IPS-18a (cell line): ENCODE results near the gene HSF5.

Source experiments
- H3K27ac ChIP-seq: one replicate; pipeline ENCODE4 v1.5.1; 2013; ENCODE audit warnings: low read length
- H3K27me3 ChIP-seq: one replicate; pipeline ENCODE4 v1.6.1; 2013; ENCODE audit warnings: mild to moderate bottlenecking, low read length; ENCODE audit not compliant: control insufficient read depth, insufficient read depth
- H3K36me3 ChIP-seq: one replicate; pipeline ENCODE4 v1.6.1; 2013; ENCODE audit warnings: low read depth, low read length; ENCODE audit not compliant: control insufficient read depth
- H3K4me1 ChIP-seq: one replicate; pipeline ENCODE4 v1.6.1; 2013; ENCODE audit warnings: low read depth, low read length; ENCODE audit not compliant: control insufficient read depth
- H3K4me3 ChIP-seq: one replicate; pipeline ENCODE4 v1.5.1; 2013; ENCODE audit warnings: low read length
- H3K9ac ChIP-seq: one replicate; pipeline ENCODE4 v1.6.1; 2013; ENCODE audit warnings: mild to moderate bottlenecking, low read length, moderate library complexity
- H3K9me3 ChIP-seq: one replicate; pipeline ENCODE4 v1.6.1; 2013; ENCODE audit warnings: low read depth, low read length; ENCODE audit not compliant: control insufficient read depth

Gene HSF5

DNA sequence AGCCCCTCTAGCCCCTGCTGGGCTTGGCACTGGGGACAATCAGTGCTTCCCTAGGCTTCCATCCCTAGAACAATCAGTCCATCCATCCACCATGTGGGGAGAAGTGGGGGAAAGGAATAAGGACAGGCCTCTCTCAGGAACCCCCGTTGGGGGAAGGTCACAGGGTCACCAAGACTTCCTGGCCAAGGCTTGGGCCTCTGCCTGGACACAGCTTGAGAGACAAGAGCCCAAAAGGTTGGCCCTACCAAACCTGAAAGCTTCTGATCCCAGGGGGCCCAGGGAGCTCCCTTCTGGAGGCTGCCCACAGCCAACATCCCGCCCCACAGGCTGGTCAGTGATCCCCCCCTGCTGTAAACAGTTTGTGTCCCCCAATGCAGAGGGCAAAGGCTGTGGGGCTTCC is 42.4 kb upstream of the HSF5 start:
- Histone ChIP-seq H3K4me1 (peaks cover 6% of the 10 kb centered on the region), H3K27ac (no peak overlapping the region), H3K27me3 (peaks cover 7% of the 10 kb centered on the region), H3K9me3 (no peaks in the 10 kb centered on the region), H3K4me3 (no peak overlapping the region), H3K9ac (no peak overlapping the region), H3K36me3 (no peaks in the 10 kb centered on the region)

DNA sequence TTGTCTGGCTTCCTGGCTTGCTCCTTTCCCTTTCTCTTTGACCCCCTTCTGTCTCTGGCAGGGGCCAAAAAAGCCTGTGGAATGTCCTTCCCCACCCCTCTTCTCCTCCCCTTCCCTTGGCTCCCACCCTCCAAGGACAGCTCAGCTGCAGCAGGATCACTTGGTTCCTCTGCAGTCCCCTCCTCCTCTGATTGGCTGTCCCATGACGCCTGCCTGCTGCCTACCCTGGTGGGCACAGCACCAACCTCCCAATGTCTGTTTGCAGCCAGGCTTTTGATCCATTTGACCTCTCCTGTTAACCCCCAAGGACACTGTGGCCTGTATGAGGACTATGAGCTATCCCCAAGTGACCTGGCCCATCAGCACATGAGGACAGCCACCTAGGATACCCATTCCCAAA is 41.1 kb upstream of the HSF5 start:
- Histone ChIP-seq H3K27me3 (peaks cover 7% of the 10 kb centered on the region), H3K9me3 (no peaks in the 10 kb centered on the region), H3K4me3 (no peak overlapping the region), H3K4me1 (peaks cover 6% of the 10 kb centered on the region), H3K36me3 (no peaks in the 10 kb centered on the region), H3K27ac (no peak overlapping the region), H3K9ac (no peak overlapping the region)

DNA sequence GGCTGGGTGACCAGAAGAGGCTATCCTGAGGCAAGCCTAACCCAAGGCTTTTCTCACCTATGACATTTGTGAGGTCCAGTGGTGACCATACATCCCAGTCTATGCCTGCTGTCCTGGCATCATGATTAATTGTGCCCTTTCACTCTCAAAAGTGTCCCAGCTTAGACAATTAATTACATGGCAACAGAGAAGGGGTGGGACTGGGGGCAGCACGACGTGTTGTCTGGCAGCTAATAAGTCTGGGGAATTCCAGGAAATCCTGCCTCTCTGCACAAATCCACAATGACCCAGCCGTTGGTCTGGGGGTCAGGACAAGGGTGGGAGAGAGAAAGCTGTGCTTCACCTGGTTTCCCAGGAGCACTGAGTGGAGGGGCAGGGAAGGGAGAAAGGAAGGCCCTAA is 40.2 kb upstream of the HSF5 start:
- Histone ChIP-seq H3K36me3 (no peaks in the 10 kb centered on the region), H3K9me3 (no peaks in the 10 kb centered on the region), H3K4me3 (no peak overlapping the region), H3K4me1 (peaks cover 6% of the 10 kb centered on the region), H3K9ac (no peak overlapping the region), H3K27me3 (peaks cover 7% of the 10 kb centered on the region), H3K27ac (no peak overlapping the region)

DNA sequence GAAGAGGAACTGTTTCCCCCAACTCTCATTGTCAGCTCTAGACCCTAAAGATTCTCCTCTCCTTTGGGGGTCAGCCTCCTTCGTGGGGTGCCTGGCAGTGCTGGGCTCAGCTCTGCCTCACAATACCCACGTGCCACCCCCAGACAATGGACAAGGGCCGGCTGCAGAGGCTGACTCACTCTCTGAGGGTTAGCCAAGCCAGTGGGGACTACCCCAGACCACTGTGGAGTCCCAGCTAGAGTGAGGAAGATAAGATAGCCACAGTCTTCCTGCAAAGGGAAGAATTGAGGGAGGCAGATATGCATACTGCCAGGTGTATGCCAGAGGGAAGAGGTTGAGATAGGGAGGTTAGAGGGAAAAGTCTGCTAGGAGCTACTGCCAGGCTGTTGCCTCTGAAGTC is 39.7 kb upstream of the HSF5 start:
- Histone ChIP-seq H3K9ac (no peak overlapping the region), H3K36me3 (no peaks in the 10 kb centered on the region), H3K27me3 (peaks cover 7% of the 10 kb centered on the region), H3K4me3 (no peak overlapping the region), H3K4me1 (peaks cover 6% of the 10 kb centered on the region), H3K9me3 (no peaks in the 10 kb centered on the region), H3K27ac (no peak overlapping the region)

DNA sequence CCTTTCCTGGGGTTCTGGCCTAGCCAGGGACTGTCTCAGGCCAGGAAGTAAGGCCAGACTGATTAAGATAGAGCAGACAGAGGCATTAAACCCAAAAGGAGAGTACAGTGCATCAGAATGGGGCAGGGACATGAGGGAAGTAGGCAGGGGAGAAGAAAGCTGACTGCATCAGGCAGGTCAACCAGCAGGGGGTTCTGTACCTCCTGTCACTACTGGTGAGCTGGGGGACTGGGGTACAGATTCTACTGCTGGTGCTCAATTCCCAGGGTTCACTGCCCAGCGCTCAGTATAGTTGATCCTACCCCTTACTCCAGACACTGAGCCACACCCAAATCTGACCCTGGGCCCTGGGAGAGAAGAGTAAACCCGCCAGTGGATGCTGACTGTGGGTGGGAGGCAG is 39.1 kb upstream of the HSF5 start:
- peaks cover 1% of the 10 kb centered on the region for H3K27me3 ChIP-seq
- no peak overlapping the region for H3K4me3 ChIP-seq
- H3K9me3 ChIP-seq = no peaks in the 10 kb centered on the region
- no peak overlapping the region for H3K9ac ChIP-seq
- no peaks in the 10 kb centered on the region for H3K36me3 ChIP-seq
- peaks cover 6% of the 10 kb centered on the region for H3K4me1 ChIP-seq
- H3K27ac ChIP-seq = no peak overlapping the region

DNA sequence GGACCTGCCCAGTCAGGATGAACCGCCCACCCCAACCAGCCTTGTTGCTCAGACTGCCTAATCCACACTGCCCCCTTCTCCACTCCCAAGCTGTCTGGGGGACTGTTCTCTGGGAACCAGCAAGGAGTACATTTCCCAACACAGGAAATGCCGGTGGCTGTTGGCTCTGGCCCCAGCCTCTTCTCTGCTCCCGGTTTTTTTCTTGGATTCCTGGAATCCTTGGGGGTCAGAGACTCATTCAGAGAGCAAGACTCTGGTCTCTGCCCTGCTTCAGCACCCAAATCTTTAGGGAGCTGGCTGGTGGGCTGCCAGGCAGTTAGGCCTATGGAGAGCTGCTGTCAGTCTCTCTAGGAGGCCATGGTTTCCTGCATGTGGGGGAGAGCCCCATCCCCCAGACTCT is 37.0 kb upstream of the HSF5 start:
- Histone ChIP-seq H3K27ac (no peak overlapping the region), H3K9me3 (no peaks in the 10 kb centered on the region), H3K4me3 (no peak overlapping the region), H3K27me3 (no peaks in the 10 kb centered on the region), H3K4me1 (peaks cover 6% of the 10 kb centered on the region), H3K9ac (no peak overlapping the region), H3K36me3 (no peaks in the 10 kb centered on the region)

DNA sequence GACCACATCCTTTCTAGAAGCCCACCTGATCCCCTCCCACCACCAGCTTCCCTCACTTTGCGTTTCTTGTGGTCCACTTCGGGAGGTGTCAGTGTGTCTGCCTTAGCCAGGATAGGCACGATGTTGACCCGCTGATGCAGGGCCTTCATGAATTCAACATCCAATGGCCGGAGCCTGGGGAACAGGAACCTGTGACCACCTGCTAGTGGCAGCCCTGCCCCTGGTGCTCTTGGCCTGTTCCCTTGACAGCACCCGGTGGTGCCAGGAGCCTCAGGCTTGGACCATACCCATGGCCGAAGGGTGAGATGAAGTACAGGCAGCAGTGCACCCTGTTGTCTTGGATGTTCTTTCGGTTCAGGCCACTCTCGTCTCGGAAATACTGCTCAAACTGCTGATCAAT is 33.5 kb upstream of the HSF5 start:
- no peaks in the 10 kb centered on the region for H3K27me3 ChIP-seq
- H3K4me3 ChIP-seq = no peak overlapping the region
- no peaks in the 10 kb centered on the region for H3K36me3 ChIP-seq
- H3K9ac ChIP-seq = no peak overlapping the region
- no peaks in the 10 kb centered on the region for H3K9me3 ChIP-seq
- peaks cover 10% of the 10 kb centered on the region for H3K4me1 ChIP-seq
- H3K27ac ChIP-seq = no peak overlapping the region

DNA sequence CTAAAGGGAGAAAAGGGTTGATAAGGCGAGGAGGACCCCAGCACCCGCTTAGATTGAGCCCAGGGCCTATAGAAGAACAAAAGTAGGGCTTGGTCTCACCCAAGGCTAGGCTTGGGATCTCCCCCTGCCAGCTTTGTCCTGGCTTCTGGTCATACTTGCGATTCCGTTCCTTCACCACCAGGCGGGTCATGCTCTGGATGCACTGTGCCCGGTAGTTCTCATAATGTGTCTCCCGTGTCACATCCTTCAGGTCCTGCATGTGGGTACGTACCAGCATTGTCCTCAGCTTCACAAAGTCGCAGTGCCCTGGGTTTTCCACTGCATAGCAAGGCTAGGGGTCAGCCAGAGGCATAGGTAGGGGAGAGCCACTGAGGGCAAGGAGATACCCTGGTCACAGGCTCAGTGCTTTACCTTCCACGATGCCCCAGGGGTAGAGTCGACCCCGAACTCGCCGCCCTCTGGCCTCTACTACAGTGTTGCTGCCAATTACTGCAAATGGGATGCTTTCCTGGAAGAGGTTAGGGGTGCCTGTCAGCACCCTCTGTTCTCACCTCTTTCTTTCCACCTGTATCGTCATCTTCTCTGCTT is 32.7 kb upstream of the HSF5 start:
- H3K27me3 ChIP-seq = no peaks in the 10 kb centered on the region
- H3K27ac ChIP-seq = no peak overlapping the region
- H3K36me3 ChIP-seq = no peaks in the 10 kb centered on the region
- H3K4me1 ChIP-seq = peaks cover 11% of the 10 kb centered on the region
- H3K9ac ChIP-seq = no peak overlapping the region
- no peak overlapping the region for H3K4me3 ChIP-seq
- H3K9me3 ChIP-seq = no peaks in the 10 kb centered on the region

DNA sequence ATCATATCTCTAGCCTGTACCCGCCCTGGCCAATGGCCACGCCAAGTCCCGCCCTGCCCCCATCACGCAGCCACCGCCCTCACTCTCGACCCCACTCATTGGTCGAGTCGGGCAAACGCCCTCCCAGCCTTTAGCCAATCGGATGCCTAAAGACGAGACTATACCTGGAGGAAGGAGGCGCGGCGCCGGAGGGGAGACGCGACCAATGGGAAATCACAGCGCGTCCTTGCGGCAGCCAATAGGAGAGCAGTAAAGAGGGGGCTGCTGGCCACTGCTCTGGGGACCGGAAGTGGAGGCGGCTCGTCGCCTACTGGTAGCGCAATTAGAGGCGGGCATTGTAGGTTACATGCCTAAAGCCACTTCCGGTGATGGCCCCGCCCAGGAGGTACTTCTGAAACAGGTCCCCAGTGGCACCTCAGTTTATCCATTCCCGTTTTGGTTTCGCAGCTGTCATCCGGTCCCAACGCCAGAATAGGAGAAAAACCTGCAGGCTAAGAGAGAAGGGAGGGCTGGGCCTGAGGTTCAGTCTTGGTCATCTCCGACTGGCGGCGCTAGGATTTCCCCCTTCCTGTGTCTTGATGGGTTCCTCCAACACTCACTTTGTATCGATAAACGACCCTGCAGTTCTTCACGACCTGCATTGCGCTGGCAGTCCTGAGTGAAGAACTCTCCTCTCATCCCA is 29.9 kb upstream of the HSF5 start:
- Histone ChIP-seq H3K4me3 (peak overlapping the region; percentile 97), H3K4me1 (peaks cover 17% of the 10 kb centered on the region)

DNA sequence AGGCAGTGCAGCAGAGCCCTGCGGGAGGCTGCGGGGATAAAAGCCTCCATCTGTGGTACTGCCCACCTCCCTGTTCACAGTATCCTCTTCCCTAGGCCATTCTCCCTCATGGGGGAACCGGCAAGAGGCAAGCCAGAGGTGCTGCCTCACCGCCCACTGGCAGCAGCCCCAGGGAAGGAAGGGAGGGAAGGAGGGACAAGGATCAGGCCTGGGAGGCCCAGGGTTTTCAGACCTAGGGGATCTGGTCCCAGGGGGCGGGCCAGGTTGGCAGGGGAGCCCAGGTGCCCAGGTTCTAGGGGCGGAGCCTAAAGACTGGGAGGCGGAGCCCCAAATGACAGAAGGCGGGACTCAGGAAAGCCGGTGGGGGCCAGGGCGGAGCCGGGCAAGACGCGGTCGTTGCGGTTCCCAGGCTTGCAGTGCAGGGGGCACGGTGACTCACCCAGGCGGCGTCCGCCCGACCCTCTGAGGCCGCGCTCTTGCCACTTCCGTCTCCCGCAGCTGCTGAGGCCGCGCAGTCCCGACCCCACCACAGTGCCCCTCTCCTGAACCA is 29.2 kb upstream of the HSF5 start:
- Histone ChIP-seq H3K9me3 (no peaks in the 10 kb centered on the region), H3K4me1 (peaks cover 19% of the 10 kb centered on the region), H3K36me3 (no peaks in the 10 kb centered on the region), H3K27me3 (no peaks in the 10 kb centered on the region), H3K9ac (peak overlapping the region; percentile 45), H3K4me3 (peak overlapping the region; percentile 85), H3K27ac (peak overlapping the region; percentile 33)

More for the DNA sequence above, 29.9 kb upstream of the HSF5 start:
- Histone ChIP-seq H3K27me3 (no peaks in the 10 kb centered on the region), H3K9ac (peak overlapping the region; percentile 69), H3K27ac (peak overlapping the region; percentile 76), H3K36me3 (no peaks in the 10 kb centered on the region), H3K9me3 (no peaks in the 10 kb centered on the region)

DNA sequence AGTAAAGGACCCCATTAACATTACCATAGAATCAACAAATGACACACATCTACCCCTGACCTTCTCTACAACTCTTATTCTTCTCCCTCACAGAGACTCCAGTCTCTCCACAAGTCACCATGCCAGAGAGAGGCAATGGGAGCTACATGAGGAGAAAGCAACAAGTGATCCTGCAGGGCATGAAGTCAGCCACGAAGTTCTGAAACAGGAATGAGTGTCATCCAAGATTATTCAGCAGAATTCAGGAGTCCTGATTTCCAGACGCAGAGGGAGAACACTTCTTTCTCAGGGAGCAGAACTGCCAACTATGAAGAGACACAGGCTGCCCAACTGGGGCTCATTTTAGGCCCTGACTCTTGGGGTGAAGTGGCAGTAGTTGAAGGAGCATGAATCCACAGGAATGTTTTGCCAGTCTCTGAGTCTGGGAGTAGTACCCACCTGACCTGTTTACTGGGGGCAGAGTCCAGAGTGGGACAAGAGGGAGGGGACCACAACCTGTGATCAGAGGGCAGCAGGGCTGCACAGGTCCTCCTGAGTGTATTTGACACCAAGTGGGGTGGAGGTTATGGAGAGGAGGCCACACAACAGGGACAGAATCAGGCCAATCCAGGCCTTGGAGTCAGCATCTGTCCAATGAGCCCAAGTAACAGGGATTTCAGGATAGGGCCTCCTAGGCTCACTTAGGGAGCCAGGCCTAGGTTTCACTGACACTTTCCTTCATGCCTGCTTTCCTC is 28.6 kb upstream of the HSF5 start:
- peaks cover 1% of the 10 kb centered on the region for H3K36me3 ChIP-seq
- H3K4me1 ChIP-seq = peaks cover 19% of the 10 kb centered on the region
- peak overlapping the region; percentile 33 for H3K27ac ChIP-seq
- H3K9me3 ChIP-seq = no peaks in the 10 kb centered on the region
- H3K27me3 ChIP-seq = no peaks in the 10 kb centered on the region
- peak overlapping the region; percentile 85 for H3K4me3 ChIP-seq
- peak overlapping the region; percentile 45 for H3K9ac ChIP-seq
